IMR-90 (cell line): ENCODE results near the gene SLC24A3. TPM values are rescaled to one million over a fixed set of nuclear protein-coding genes. Genes with fewer than 3 reads are reported as not detected.

Experiments
- ATAC-seq: fragments of 200-7000 bp; cut with Tn5 transposase; 2 replicates; pipeline ENCODE4 v1.9.1; 2020; ENCODE audit warnings: low read depth, mild to moderate bottlenecking, moderate library complexity
- BruUV-seq: library from RNA; stranded (reverse); fragments of 400-500 nt; replicated peaks from 2 replicates; lab custom pipeline; 2021; lab: Mats Ljungman, UMichigan
- CTCF ChIA-PET: fragments of 300-600 bp; formaldehyde crosslinking; extraction: SDS; loops from one replicate; lab custom pipeline; 2021; ENCODE audit warnings: antibody characterized with exemption; lab: Yijun Ruan, JAX
- POLR2A ChIA-PET: fragments of 300-600 bp; sonication (Branson Sonifier 250); formaldehyde crosslinking; loops from one replicate; lab custom pipeline; 2022; ENCODE audit warnings: antibody characterized with exemption; ENCODE audit not compliant: unreplicated experiment; lab: Charles Lee
- DNase-seq: peaks from one replicate; pipeline ENCODE4 v3.0.0; 2013
- H2AFZ ChIP-seq: replicated peaks from 2 replicates; pipeline ENCODE3; 2013; ENCODE audit warnings: low read length, mild to moderate bottlenecking; ENCODE audit not compliant: poor library complexity
- H2AK5ac ChIP-seq: 2 replicates; pipeline ENCODE4 v1.6.1; 2013; ENCODE audit warnings: low read depth, low read length, inconsistent platforms
- H2AK9ac ChIP-seq: replicated peaks from 2 replicates; pipeline ENCODE3; 2013; ENCODE audit warnings: mild to moderate bottlenecking, low read depth, low read length, moderate library complexity; ENCODE audit not compliant: poor library complexity
- H2BK120ac ChIP-seq: 2 replicates; pipeline ENCODE4 v1.6.1; 2013; ENCODE audit warnings: low read depth, low read length, inconsistent platforms
- H2BK15ac ChIP-seq: 3 replicates; pipeline ENCODE4 v1.6.1; 2013; ENCODE audit warnings: low read depth, low read length, inconsistent platforms
- H2BK20ac ChIP-seq: 2 replicates; pipeline ENCODE4 v1.6.1; 2013; ENCODE audit warnings: low read depth, mild to moderate bottlenecking, inconsistent platforms, low read length, moderate library complexity
- H2BK5ac ChIP-seq: 2 replicates; pipeline ENCODE4 v1.6.1; 2013; ENCODE audit warnings: mild to moderate bottlenecking, low read depth, low read length, inconsistent platforms; ENCODE audit not compliant: poor library complexity, severe bottlenecking
- H3K14ac ChIP-seq: replicated peaks from 2 replicates; pipeline ENCODE4 v1.6.1; 2013; ENCODE audit warnings: low read depth, low read length, inconsistent platforms
- H3K18ac ChIP-seq: 2 replicates; pipeline ENCODE4 v1.6.1; 2013; ENCODE audit warnings: low read depth, low read length, control low read depth
- H3K23ac ChIP-seq: 2 replicates; pipeline ENCODE4 v1.6.1; 2013; ENCODE audit warnings: low read depth, low read length, inconsistent platforms
- H3K27ac ChIP-seq: 2 replicates; pipeline ENCODE4 v1.5.1; 2013; ENCODE audit warnings: mild to moderate bottlenecking, control low read depth, low read length; ENCODE audit not compliant: insufficient read depth
- H3K27me3 ChIP-seq: 2 replicates; pipeline ENCODE4 v1.6.1; 2013; ENCODE audit warnings: low read length; ENCODE audit not compliant: control insufficient read depth, insufficient read depth
- H3K36me3 ChIP-seq: 2 replicates; pipeline ENCODE4 v1.6.1; 2013; ENCODE audit warnings: low read length, mixed read lengths; ENCODE audit not compliant: control insufficient read depth, insufficient read depth
- H3K4ac ChIP-seq: 2 replicates; pipeline ENCODE4 v1.6.1; 2013; ENCODE audit warnings: low read depth, low read length, inconsistent platforms
- H3K4me1 ChIP-seq: 2 replicates; pipeline ENCODE4 v1.6.1; 2013; ENCODE audit warnings: low read length, mixed read lengths; ENCODE audit not compliant: control insufficient read depth, insufficient read depth
- H3K4me2 ChIP-seq: 2 replicates; pipeline ENCODE4 v1.6.1; 2013; ENCODE audit warnings: low read depth, mild to moderate bottlenecking, control low read depth, low read length, moderate library complexity
- H3K4me3 ChIP-seq: 2 replicates; pipeline ENCODE4 v1.5.1; 2013; ENCODE audit warnings: low read depth, mild to moderate bottlenecking, control low read depth, low read length, moderate library complexity; ENCODE audit not compliant: insufficient read depth
- H3K56ac ChIP-seq: 2 replicates; pipeline ENCODE4 v1.6.1; 2013; ENCODE audit warnings: low read length, inconsistent platforms; ENCODE audit not compliant: insufficient read depth; ENCODE audit errors: extremely low read depth
- H3K79me1 ChIP-seq, 2 experiments: 2 replicates each; pipeline ENCODE4 v1.6.1; 2013; ENCODE audit warnings: low read length in 2 of 2, inconsistent platforms in 1 of 2, low read depth in 1 of 2
- H3K9ac ChIP-seq: 2 replicates; pipeline ENCODE4 v1.6.1; 2013; ENCODE audit warnings: low read depth, low read length, control low read depth
- H3K9me1 ChIP-seq: 2 replicates; pipeline ENCODE4 v1.6.1; 2013; ENCODE audit warnings: low read length, inconsistent platforms; ENCODE audit not compliant: insufficient read depth
- H3K9me3 ChIP-seq: 2 replicates; pipeline ENCODE4 v1.6.1; 2013; ENCODE audit warnings: low read length; ENCODE audit not compliant: control insufficient read depth, insufficient read depth
- H4K20me1 ChIP-seq: 2 replicates; pipeline ENCODE4 v1.6.1; 2013; ENCODE audit warnings: low read length, inconsistent platforms; ENCODE audit not compliant: insufficient read depth
- H4K5ac ChIP-seq: 2 replicates; pipeline ENCODE4 v1.6.1; 2013; ENCODE audit warnings: mild to moderate bottlenecking, low read depth, low read length, control low read depth
- H4K8ac ChIP-seq, 2 experiments: 2 replicates each; pipeline ENCODE4 v1.6.1; 2013; ENCODE audit warnings: low read depth in 2 of 2, low read length in 2 of 2, control low read depth in 1 of 2, inconsistent platforms in 1 of 2
- H4K91ac ChIP-seq: 2 replicates; pipeline ENCODE4 v1.6.1; 2013; ENCODE audit warnings: low read depth, low read length, inconsistent platforms; ENCODE audit not compliant: insufficient read depth
- MXI1 ChIP-seq: IDR thresholded peaks from 2 replicates; pipeline ENCODE4 v1.6.1; 2012; ENCODE audit warnings: low read depth, mild to moderate bottlenecking, low read length, moderate library complexity, borderline replicate concordance
- POLR2A ChIP-seq: IDR thresholded peaks from 2 replicates; pipeline ENCODE4 v1.6.1; 2012; ENCODE audit warnings: mild to moderate bottlenecking, low read depth, low read length
- WGBS, 2 experiments: methylation state at CpG; one replicate each; pipeline versions ENCODE4 v1.1.5 to v1.1.7; 2013; ENCODE audit warnings: missing lambda C conversion rate in 2 of 2; ENCODE audit not compliant: insufficient read length in 1 of 2; ENCODE audit errors: extremely low coverage in 2 of 2; 5-methylcytosine and 5-hydroxymethylcytosine counted together
- dilution Hi-C: fragments of 300-500 bp; cut with HindIII; formaldehyde crosslinking; loops from one replicate; pipeline ENCODE4 v1.14.3; 2018; ENCODE audit warnings: low sequenced_read_pairs; ENCODE audit not compliant: unreplicated experiment
- in situ Hi-C: fragments of 300-500 bp; cut with MboI; formaldehyde crosslinking; loops from 3 replicates; pipeline ENCODE4 v1.14.3; 2019; ENCODE audit warnings: low sequenced_read_pairs, inconsistent platforms, mixed read lengths
- intact Hi-C: fragments of 100-400 bp; cut with micrococcal nuclease; formaldehyde crosslinking; loops from 2 replicates; pipeline ENCODE4 v1.10.0; 2022
- polyA plus RNA-seq, 3 experiments: library from polyadenylated mRNA; depleted of rRNA; stranded (reverse); fragments of >200 nt; gene quantifications; 2 replicates each; pipeline ENCODE4 v1.2.3, GENCODE V29; 2012; ENCODE audit warnings: low replicate concordance in 1 of 3
- total RNA-seq: library from RNA; depleted of rRNA; stranded (reverse); fragments of >200 nt; gene quantifications from 2 replicates; pipeline ENCODE4 v1.2.3, GENCODE V29; 2012

The SLC24A3 gene
- total and polyA plus RNA-seq, 2 of the 4 experiments (the other 2 are of a cell fraction) = not detected

GRCh38 chr20:19497064-19497463 is 284.6 kb downstream of the SLC24A3 start:
- Histone ChIP-seq H2BK5ac (no peak overlapping the region), H3K27ac (no peak overlapping the region), H3K79me1 (no peaks in the 10 kb centered on the region), H3K9me1 (no peaks in the 10 kb centered on the region), H2AK5ac (no peak overlapping the region), H3K27me3 (no peaks in the 10 kb centered on the region), H3K4ac (no peak overlapping the region), H3K56ac (no peak overlapping the region), H2AFZ (no peak overlapping the region), H2AK9ac (no peak overlapping the region), H4K5ac (no peak overlapping the region), H2BK20ac (no peak overlapping the region), H2BK15ac (no peak overlapping the region), H2BK120ac (no peak overlapping the region), H3K36me3 (no peaks in the 10 kb centered on the region), H3K14ac (no peak overlapping the region), H3K9me3 (no peaks in the 10 kb centered on the region), H4K91ac (no peak overlapping the region), H3K18ac (no peak overlapping the region), H4K20me1 (no peaks in the 10 kb centered on the region), H4K8ac (no peak overlapping the region), H3K4me3 (no peak overlapping the region), H3K9ac (no peak overlapping the region), H3K4me2 (no peak overlapping the region), H3K23ac (no peak overlapping the region), H3K4me1 (no peaks in the 10 kb centered on the region)
- dilution Hi-C loops (no loop called here), intact Hi-C loops (no loop called here), in situ Hi-C loops (no loop called here)
- DNase-seq (peak; percentile 6), ATAC-seq (no peak)
- CTCF ChIA-PET = no interaction called here
- 40% methylated on average over 2 of the region's 6 CpGs; no CpG with 5 or more reads in 1 of the 2 experiments for WGBS, 2 experiments
- POLR2A ChIA-PET = no interaction called here
- TF ChIP-seq POLR2A = no peak
- TF ChIP-seq MXI1 = no peak
- BruUV-seq = no TSS peak
